Measurements from ENCODE around the gene SLFN12L.

Gene SLFN12L

GRCh38 chr17:35432176-35433074, 105.1 kb downstream of the SLFN12L start, which contains the start of gene SLFN12:
Gene SLFN12, minus strand, starts transcription at chr17:35432500. Its CDS starts 9,472 bp downstream, at chr17:35423028.
- DNase-seq (ENCODE audit: low read depth), result peak; percentile 97

GRCh38 chr17:35429702-35430101, 107.8 kb downstream of the SLFN12L start:
- DNase-seq (ENCODE audit: low read depth), result no peak

GRCh38 chr17:35428229-35428628, 109.2 kb downstream of the SLFN12L start:
- DNase-seq (ENCODE audit: low read depth), result no peak

GRCh38 chr17:35423761-35424160, 113.7 kb downstream of the SLFN12L start:
- peak; percentile 52 for DNase-seq (ENCODE audit: low read depth)
